Glomerular visceral epithelial cell (primary cell): ENCODE data around the gene TM4SF4.

ENCODE experiments used
- DNase-seq: peaks from one replicate; pipeline ENCODE4 v3.0.0-alpha.2; 2016; ENCODE audit errors: extremely low spot score

The TM4SF4 gene

DNA sequence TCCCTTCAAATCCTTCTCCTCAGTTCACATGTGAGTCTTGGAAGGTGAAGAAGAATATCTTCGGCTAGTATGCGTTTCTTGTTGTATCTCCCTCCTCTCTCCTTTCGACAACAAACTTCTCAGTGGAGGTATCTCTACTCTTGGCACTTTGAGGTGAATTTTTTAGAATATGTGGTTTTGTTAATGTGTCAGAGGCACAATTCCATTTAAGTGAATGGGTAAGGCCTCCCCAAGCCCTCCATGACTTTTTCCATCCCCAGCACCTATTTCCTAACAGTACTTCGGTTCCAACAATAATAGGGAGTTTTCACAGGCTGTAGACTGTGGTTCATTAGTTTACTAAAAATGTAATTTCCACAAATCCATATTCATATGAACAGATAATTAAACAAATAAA is 74.2 kb downstream of the TM4SF4 start:
- DNase-seq, result no peak

DNA sequence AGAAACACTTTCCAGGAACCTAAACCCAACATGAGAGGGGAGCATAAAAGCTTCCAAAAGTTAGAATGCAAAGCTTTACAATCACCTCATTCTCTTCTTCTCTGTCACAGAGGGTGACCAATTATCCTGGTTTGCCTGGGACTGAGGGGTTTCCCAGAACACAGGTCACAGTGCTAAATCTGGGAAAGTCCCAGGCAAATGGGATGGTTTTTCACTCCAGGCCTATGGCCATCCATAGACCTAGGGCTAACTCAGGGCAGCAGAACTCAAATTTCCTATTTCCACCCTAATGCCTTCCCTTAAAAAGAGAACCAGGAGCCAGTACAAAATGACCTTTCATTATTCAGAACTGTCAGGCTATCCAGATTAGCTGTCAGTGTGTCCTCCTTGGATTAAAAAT is 77.0 kb downstream of the TM4SF4 start:
- no peak for DNase-seq

DNA sequence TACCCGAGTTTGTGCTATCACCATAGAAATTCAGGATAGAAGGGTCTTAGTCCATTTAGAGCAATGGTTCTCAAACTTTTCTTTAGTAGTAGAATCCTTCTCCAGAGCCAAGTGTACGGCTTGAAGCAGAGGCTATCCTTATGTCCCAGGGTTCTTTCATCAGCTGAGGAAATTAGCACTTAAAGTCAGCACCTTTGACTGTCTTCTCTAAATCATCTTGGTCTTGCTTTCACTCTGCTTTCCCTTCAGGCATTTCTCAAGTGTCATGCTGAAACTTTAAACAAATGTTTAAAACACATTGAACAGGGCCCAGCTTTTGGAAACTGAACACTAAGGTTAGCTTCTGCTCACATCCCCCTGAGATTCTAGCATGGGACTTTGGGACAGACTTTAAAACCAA is 78.2 kb downstream of the TM4SF4 start:
- no peak for DNase-seq
